Erythroblast (primary cell): ENCODE measurements around the gene SRRM3.

ENCODE experiments used
- GATA1 ChIP-seq: IDR thresholded peaks from 2 replicates; pipeline ENCODE4 v1.6.1; 2011; ENCODE audit warnings: low read depth, mild to moderate bottlenecking, control low read depth, low read length, moderate library complexity
- POLR2A ChIP-seq: IDR thresholded peaks from 2 replicates; pipeline ENCODE4 v1.6.1; 2011; ENCODE audit warnings: mild to moderate bottlenecking, low read length

DNA sequence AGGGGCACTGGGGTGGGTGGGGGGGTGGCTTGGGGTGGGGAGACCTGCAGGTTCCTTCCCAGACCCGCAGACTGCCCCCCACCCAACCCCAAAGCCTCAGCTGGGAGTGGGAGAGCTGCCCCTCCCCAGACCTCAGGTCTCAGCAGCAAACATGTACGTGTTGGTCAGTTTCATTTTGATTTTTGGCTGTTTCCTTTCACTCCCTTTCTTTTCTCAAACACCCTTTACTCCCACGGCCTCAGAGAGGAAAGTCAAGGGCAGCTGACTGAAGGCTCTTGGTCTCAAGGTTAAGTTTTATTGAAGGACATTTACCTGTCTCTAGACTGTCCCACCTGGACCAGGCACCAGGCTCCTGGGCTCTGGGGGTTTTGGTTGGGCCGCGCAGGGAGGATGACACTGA, 66.7 kb downstream of the SRRM3 start:
- TF ChIP-seq POLR2A (no peak), GATA1 (no peak)
